ENCODE results near the gene MVB12B.

- TF ChIP-seq EZH2 (IDR thresholded peaks at IDR 0.05), result no peak
- TF ChIP-seq FOXP2 (optimal IDR thresholded peaks at IDR 0.05; ENCODE audit: control extremely low read depth, extremely low read length, insufficient read depth), result no peak
These were observed 167.6 kb downstream of the MVB12B start for GRCh38 chr9:126494264-126494663.
